GM13977 (cell line): Measurements from ENCODE around the gene CACNG8.

Experiments
- DNase-seq: peaks from one replicate; pipeline ENCODE4 v3.0.0; 2012; ENCODE audit warnings: low spot score
- CTCF ChIP-seq: IDR thresholded peaks from 2 replicates; pipeline ENCODE4 v1.5.1; 2012; ENCODE audit warnings: mild to moderate bottlenecking, control low read depth; ENCODE audit not compliant: insufficient read depth; ENCODE audit errors: extremely low read depth, missing control alignments
- in situ Hi-C: fragments of 300-500 bp; cut with MboI; formaldehyde crosslinking; loops from one replicate; pipeline ENCODE4 v1.12.0; 2022; ENCODE audit warnings: low sequenced_read_pairs, low pct_unique_long_range_greater_than_20kb, mixed read lengths, inconsistent platforms; ENCODE audit not compliant: unreplicated experiment

Gene CACNG8

GRCh38 chr19:53962887-53963431 is at the start of gene CACNG8:
Gene CACNG8, plus strand, starts transcription at chr19:53962937.
- no peak for DNase-seq
- TF ChIP-seq CTCF, result no peak
- in situ Hi-C loops, result no loop called here

- no peak for TF ChIP-seq CTCF
- no peak for DNase-seq
- in situ Hi-C loops, result no loop called here
Observed at GRCh38 chr19:53915000-53915399, 47.7 kb upstream of the CACNG8 start.

- TF ChIP-seq CTCF, result no peak
- no peak for DNase-seq
- in situ Hi-C loops, result no loop called here
Observed at GRCh38 chr19:53916004-53916403, 46.7 kb upstream of the CACNG8 start.

- in situ Hi-C loops, result no loop called here
- no peak for DNase-seq
- TF ChIP-seq CTCF, result no peak
Observed at GRCh38 chr19:53917356-53917755, 45.4 kb upstream of the CACNG8 start.

GRCh38 chr19:53927739-53928138 is 35.0 kb upstream of the CACNG8 start:
- in situ Hi-C loops, result no loop called here
- no peak for TF ChIP-seq CTCF
- DNase-seq, result no peak

GRCh38 chr19:53936029-53936428 is 26.7 kb upstream of the CACNG8 start:
- TF ChIP-seq CTCF, result no peak
- DNase-seq, result no peak
- in situ Hi-C loops, result no loop called here
